ENCODE results near the gene RNF7.
A peak's percentile ranks its signal among the peaks of the same experiment; 100 is the strongest.
"Not testable (repeated sequence)": the region's sequence is repeated elsewhere in the genome, so short reads cannot be mapped to it uniquely, and the experiment has no call there.

Gene RNF7

GRCh38 chr3:141735770-141736465 is 2.2 kb upstream of the RNF7 start:
- DNase-seq, result no peak

- DNase-seq, result no peak
Observed at GRCh38 chr3:141737093-141737492, 1.0 kb upstream of the RNF7 start.

- no peak for DNase-seq
Observed at GRCh38 chr3:141737678-141738021, 448 bp upstream of the RNF7 start.

- DNase-seq, result peak in 2 of 5 experiments; percentile 25 to 74
Observed at GRCh38 chr3:141738891-141739363, 829 bp downstream of the RNF7 start.

GRCh38 chr3:141739731-141740130 is 1.6 kb downstream of the RNF7 start:
- no peak for DNase-seq

GRCh38 chr3:141740349-141740748 is 2.3 kb downstream of the RNF7 start:
- no peak for DNase-seq

- DNase-seq, result no peak
Observed at GRCh38 chr3:141743305-141743704, 5.2 kb downstream of the RNF7 start.

GRCh38 chr3:141746962-141747361 is 8.9 kb downstream of the RNF7 start:
- DNase-seq, result no peak

- DNase-seq, result no peak
Observed at GRCh38 chr3:141753399-141753798, 15.3 kb downstream of the RNF7 start.

GRCh38 chr3:141754032-141754431 is 15.9 kb downstream of the RNF7 start:
- DNase-seq, result no peak

GRCh38 chr3:141762552-141762951 is 24.5 kb downstream of the RNF7 start:
- not testable (repeated sequence) for DNase-seq

GRCh38 chr3:141763088-141763750 is 25.1 kb downstream of the RNF7 start, which contains the start of gene GRK7:
Gene GRK7 (plus strand): TSS chr3:141763408. CDS start chr3:141778285, 14,877 bp downstream.
- no peak for DNase-seq

GRCh38 chr3:141764045-141764444 is 25.9 kb downstream of the RNF7 start:
- DNase-seq, result no peak

- no peak for DNase-seq
Observed at GRCh38 chr3:141764465-141764864, 26.4 kb downstream of the RNF7 start.

GRCh38 chr3:141764986-141765385 is 26.9 kb downstream of the RNF7 start:
- DNase-seq, result no peak

GRCh38 chr3:141767066-141767465 is 29.0 kb downstream of the RNF7 start:
- peak in 1 of 5 experiments; percentile 79 for DNase-seq

GRCh38 chr3:141769221-141769894 is 31.3 kb downstream of the RNF7 start:
- no peak for DNase-seq

- no peak for DNase-seq
Observed at GRCh38 chr3:141773676-141774075, 35.6 kb downstream of the RNF7 start.

- DNase-seq, result no peak
Observed at GRCh38 chr3:141776376-141776775, 38.3 kb downstream of the RNF7 start.

GRCh38 chr3:141776885-141777284 is 38.8 kb downstream of the RNF7 start:
- DNase-seq, result no peak

GRCh38 chr3:141777957-141778813 is 40.1 kb downstream of the RNF7 start:
- no peak for DNase-seq

GRCh38 chr3:141779667-141780066 is 41.6 kb downstream of the RNF7 start:
- DNase-seq, result no peak

Data from T-helper 2 cell (primary cell).